ENCODE results near the gene NUP214.

Gene NUP214

GRCh38 chr9:131111186-131111853 lies 14.1 kb upstream of the NUP214 start:
- H2AFZ ChIP-seq = no peak overlapping the region
- H3K4me2 ChIP-seq (ENCODE audit: low read length) = no peak overlapping the region
- H3K4me3 ChIP-seq (ENCODE audit: low read depth, low read length) = no peak overlapping the region
- H3K36me3 ChIP-seq (ENCODE audit: control insufficient read depth, insufficient read depth, low read length) = no peaks in the 10 kb centered on the region
- H3K4me1 ChIP-seq = no peaks in the 10 kb centered on the region
- no peaks in the 10 kb centered on the region for H3K27me3 ChIP-seq (ENCODE audit: control insufficient read depth, insufficient read depth, low read length)
- H3K9me3 ChIP-seq (ENCODE audit: control insufficient read depth, low read length) = no peaks in the 10 kb centered on the region
- no peak overlapping the region for H3K9ac ChIP-seq
- H3K79me2 ChIP-seq = no peaks in the 10 kb centered on the region
- TF ChIP-seq CTCF (IDR thresholded peaks at IDR 0.05) = no peak
- H3K27ac ChIP-seq = no peak overlapping the region

DNA sequence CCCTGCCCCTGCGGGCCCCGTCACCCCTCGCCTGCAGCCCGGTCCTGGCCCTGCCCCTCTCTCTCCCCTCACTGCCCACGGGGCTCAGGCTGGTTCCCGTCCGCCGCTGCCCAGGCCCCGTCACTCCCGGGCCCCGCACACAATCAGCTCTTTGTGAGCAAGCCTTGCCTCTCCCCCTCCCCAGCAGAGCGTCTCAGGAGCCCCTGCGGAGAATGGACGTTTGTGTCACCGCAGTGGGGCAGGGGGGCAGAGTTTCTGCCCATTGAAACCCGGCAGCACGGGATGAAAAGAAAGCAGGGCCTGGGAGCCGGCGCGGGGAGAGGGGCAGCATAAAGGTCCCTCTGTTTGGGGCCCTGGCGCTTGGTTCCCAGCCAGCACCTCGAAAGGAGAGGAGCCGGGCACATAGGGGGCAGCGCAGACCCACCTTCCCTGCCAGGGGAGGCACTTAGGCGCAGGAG lies 13.5 kb upstream of the NUP214 start:
- H3K4me1 ChIP-seq = no peaks in the 10 kb centered on the region
- H3K27me3 ChIP-seq (ENCODE audit: control insufficient read depth, insufficient read depth, low read length) = no peaks in the 10 kb centered on the region
- no peak overlapping the region for H3K4me2 ChIP-seq (ENCODE audit: low read length)
- TF ChIP-seq CTCF (IDR thresholded peaks at IDR 0.05) = no peak
- no peak overlapping the region for H3K4me3 ChIP-seq (ENCODE audit: low read depth, low read length)
- no peaks in the 10 kb centered on the region for H3K9me3 ChIP-seq (ENCODE audit: control insufficient read depth, low read length)
- no peaks in the 10 kb centered on the region for H3K79me2 ChIP-seq
- no peak overlapping the region for H2AFZ ChIP-seq
- H3K27ac ChIP-seq = no peak overlapping the region
- H3K36me3 ChIP-seq (ENCODE audit: control insufficient read depth, insufficient read depth, low read length) = no peaks in the 10 kb centered on the region
- H3K9ac ChIP-seq = no peak overlapping the region

GRCh38 chr9:131112374-131113154 lies 12.8 kb upstream of the NUP214 start:
- no peak overlapping the region for H3K9ac ChIP-seq
- H3K4me1 ChIP-seq = no peaks in the 10 kb centered on the region

GRCh38 chr9:131113655-131114054 lies 11.7 kb upstream of the NUP214 start:
- no peak overlapping the region for H3K4me2 ChIP-seq (ENCODE audit: low read length)
- H3K4me3 ChIP-seq (ENCODE audit: low read depth, low read length) = no peak overlapping the region
- no peaks in the 10 kb centered on the region for H3K36me3 ChIP-seq (ENCODE audit: control insufficient read depth, insufficient read depth, low read length)
- H3K79me2 ChIP-seq = no peaks in the 10 kb centered on the region
- H3K9me3 ChIP-seq (ENCODE audit: control insufficient read depth, low read length) = no peaks in the 10 kb centered on the region
- H3K9ac ChIP-seq = no peak overlapping the region
- no peak overlapping the region for H2AFZ ChIP-seq
- no peak for TF ChIP-seq CTCF (IDR thresholded peaks at IDR 0.05)
- no peak overlapping the region for H3K27ac ChIP-seq
- H3K4me1 ChIP-seq = no peaks in the 10 kb centered on the region
- H3K27me3 ChIP-seq (ENCODE audit: control insufficient read depth, insufficient read depth, low read length) = no peaks in the 10 kb centered on the region

More at GRCh38 chr9:131112374-131113154, 12.8 kb upstream of the NUP214 start:
- no peaks in the 10 kb centered on the region for H3K9me3 ChIP-seq (ENCODE audit: control insufficient read depth, low read length)
- H3K27me3 ChIP-seq (ENCODE audit: control insufficient read depth, insufficient read depth, low read length) = no peaks in the 10 kb centered on the region
- no peak overlapping the region for H2AFZ ChIP-seq
- H3K27ac ChIP-seq = no peak overlapping the region
- H3K4me3 ChIP-seq (ENCODE audit: low read depth, low read length) = no peak overlapping the region
- no peak overlapping the region for H3K4me2 ChIP-seq (ENCODE audit: low read length)
- no peaks in the 10 kb centered on the region for H3K36me3 ChIP-seq (ENCODE audit: control insufficient read depth, insufficient read depth, low read length)
- no peaks in the 10 kb centered on the region for H3K79me2 ChIP-seq
- no peak for TF ChIP-seq CTCF (IDR thresholded peaks at IDR 0.05)

Data from parathyroid adenoma (tissue), 2 donors.